ENCODE data around the gene NLGN1. TPM values are rescaled to one million over a fixed set of nuclear protein-coding genes. Genes with fewer than 3 reads are reported as not detected.

Gene NLGN1
- total RNA-seq, 1 donor from 2014 or later = 34.8 TPM

DNA sequence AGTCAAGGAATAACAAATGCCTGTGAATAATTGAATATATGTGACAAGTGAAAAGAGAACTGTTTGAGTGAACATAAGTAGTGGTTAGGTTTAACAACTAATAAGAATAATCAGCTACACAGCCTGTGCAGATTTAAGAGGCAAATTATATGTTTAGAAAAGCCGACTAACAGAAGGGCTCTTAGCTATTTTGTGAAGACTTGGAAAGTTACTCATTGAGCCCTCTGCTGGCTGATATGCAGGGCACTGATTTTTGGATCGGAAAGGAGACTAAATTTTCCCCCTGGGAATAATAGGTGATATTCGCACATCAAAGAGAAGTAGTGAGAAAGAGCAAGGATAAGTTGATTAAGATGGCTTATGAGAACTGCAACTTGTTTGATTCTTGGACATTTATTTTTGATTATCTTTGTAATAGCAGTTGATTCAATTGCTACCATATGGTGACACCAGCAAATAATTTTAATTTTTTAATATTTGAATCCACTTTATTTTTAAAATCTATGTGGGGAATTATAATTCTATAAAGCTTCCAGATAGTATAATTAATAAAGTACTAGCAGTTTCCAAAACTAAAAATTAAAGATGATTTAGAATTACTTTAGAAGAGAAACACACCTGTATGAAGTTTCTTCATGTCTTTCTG, 156.2 kb downstream of the NLGN1 start:
- H3K27ac ChIP-seq = no peak overlapping the region
- H3F3A ChIP-seq (ENCODE audit: low read depth) = no peaks in the 10 kb centered on the region
- H3K4me3 ChIP-seq = no peak overlapping the region
- no peaks in the 10 kb centered on the region for H4K20me1 ChIP-seq (ENCODE audit: low read depth)
- DNase-seq (ENCODE audit: low spot score) = peak; percentile 57
- Mint-ChIP-seq H3K4me1 (peaks cover 6% of the 10 kb centered on the region), H3K36me3 (no peaks in the 10 kb centered on the region), H3K9me3 (no peaks in the 10 kb centered on the region), H3K4me3 (no peak overlapping the region), H3K27me3 (ENCODE audit: insufficient read depth, low read depth) (no peaks in the 10 kb centered on the region), H3K27ac (no peak overlapping the region)
- H3K9me3 ChIP-seq (ENCODE audit: low read depth) = no peaks in the 10 kb centered on the region
- no peak overlapping the region for H3K9ac ChIP-seq
- no peaks in the 10 kb centered on the region for H3K79me2 ChIP-seq (ENCODE audit: low read depth)
- no peaks in the 10 kb centered on the region for H3K27me3 ChIP-seq
- H2AFZ ChIP-seq (replicated peaks) = no peak overlapping the region
- no peaks in the 10 kb centered on the region for H3K4me1 ChIP-seq
- no peak overlapping the region for H3K4me2 ChIP-seq
- TF ChIP-seq EZH2phosphoT487 (IDR thresholded peaks at IDR 0.05) (no peak), EZH2 (IDR thresholded peaks at IDR 0.05) (no peak)
- TF ChIP-seq, protein P1, sequence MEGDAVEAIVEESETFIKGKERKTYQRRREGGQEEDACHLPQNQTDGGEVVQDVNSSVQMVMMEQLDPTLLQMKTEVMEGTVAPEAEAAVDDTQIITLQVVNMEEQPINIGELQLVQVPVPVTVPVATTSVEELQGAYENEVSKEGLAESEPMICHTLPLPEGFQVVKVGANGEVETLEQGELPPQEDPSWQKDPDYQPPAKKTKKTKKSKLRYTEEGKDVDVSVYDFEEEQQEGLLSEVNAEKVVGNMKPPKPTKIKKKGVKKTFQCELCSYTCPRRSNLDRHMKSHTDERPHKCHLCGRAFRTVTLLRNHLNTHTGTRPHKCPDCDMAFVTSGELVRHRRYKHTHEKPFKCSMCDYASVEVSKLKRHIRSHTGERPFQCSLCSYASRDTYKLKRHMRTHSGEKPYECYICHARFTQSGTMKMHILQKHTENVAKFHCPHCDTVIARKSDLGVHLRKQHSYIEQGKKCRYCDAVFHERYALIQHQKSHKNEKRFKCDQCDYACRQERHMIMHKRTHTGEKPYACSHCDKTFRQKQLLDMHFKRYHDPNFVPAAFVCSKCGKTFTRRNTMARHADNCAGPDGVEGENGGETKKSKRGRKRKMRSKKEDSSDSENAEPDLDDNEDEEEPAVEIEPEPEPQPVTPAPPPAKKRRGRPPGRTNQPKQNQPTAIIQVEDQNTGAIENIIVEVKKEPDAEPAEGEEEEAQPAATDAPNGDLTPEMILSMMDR (IDR thresholded peaks at IDR 0.05) = peak; percentile 81
- H3K36me3 ChIP-seq = no peaks in the 10 kb centered on the region

GRCh38 chr3:173556546-173556945, 159.0 kb downstream of the NLGN1 start:
- H2AFZ ChIP-seq (replicated peaks) = no peak overlapping the region
- H3K4me2 ChIP-seq = no peak overlapping the region
- no peaks in the 10 kb centered on the region for H3K27me3 ChIP-seq
- H3K4me3 ChIP-seq = no peak overlapping the region
- Mint-ChIP-seq H3K36me3 (no peaks in the 10 kb centered on the region), H3K27ac (no peak overlapping the region), H3K27me3 (ENCODE audit: insufficient read depth, low read depth) (no peaks in the 10 kb centered on the region), H3K4me3 (no peak overlapping the region), H3K4me1 (peaks cover 6% of the 10 kb centered on the region), H3K9me3 (no peaks in the 10 kb centered on the region)
- H3K27ac ChIP-seq = no peak overlapping the region
- no peak for DNase-seq (ENCODE audit: low spot score)
- no peaks in the 10 kb centered on the region for H3K36me3 ChIP-seq
- no peaks in the 10 kb centered on the region for H3K9me3 ChIP-seq (ENCODE audit: low read depth)
- no peaks in the 10 kb centered on the region for H3F3A ChIP-seq (ENCODE audit: low read depth)
- no peaks in the 10 kb centered on the region for H3K79me2 ChIP-seq (ENCODE audit: low read depth)
- no peak overlapping the region for H3K9ac ChIP-seq
- no peaks in the 10 kb centered on the region for H4K20me1 ChIP-seq (ENCODE audit: low read depth)
- TF ChIP-seq, protein P1 (IDR thresholded peaks at IDR 0.05) = no peak
- TF ChIP-seq EZH2 (IDR thresholded peaks at IDR 0.05) (no peak), EZH2phosphoT487 (IDR thresholded peaks at IDR 0.05) (no peak)
- no peaks in the 10 kb centered on the region for H3K4me1 ChIP-seq

GRCh38 chr3:173567997-173568396, 170.5 kb downstream of the NLGN1 start:
- Mint-ChIP-seq H3K4me1 (no peaks in the 10 kb centered on the region), H3K36me3 (no peaks in the 10 kb centered on the region), H3K27me3 (ENCODE audit: insufficient read depth, low read depth) (no peaks in the 10 kb centered on the region), H3K4me3 (no peak overlapping the region), H3K9me3 (no peaks in the 10 kb centered on the region), H3K27ac (no peak overlapping the region)
- H3K36me3 ChIP-seq = no peaks in the 10 kb centered on the region
- H3K9ac ChIP-seq = no peak overlapping the region
- H3K4me3 ChIP-seq = no peak overlapping the region
- H2AFZ ChIP-seq (replicated peaks) = no peak overlapping the region
- no peak overlapping the region for H3K27ac ChIP-seq
- H3K4me1 ChIP-seq = no peaks in the 10 kb centered on the region
- H3K27me3 ChIP-seq = no peaks in the 10 kb centered on the region
- no peaks in the 10 kb centered on the region for H3K79me2 ChIP-seq (ENCODE audit: low read depth)
- H3F3A ChIP-seq (ENCODE audit: low read depth) = no peaks in the 10 kb centered on the region
- DNase-seq (ENCODE audit: low spot score) = no peak
- no peak for TF ChIP-seq EZH2 (IDR thresholded peaks at IDR 0.05)
- TF ChIP-seq, protein P1 (IDR thresholded peaks at IDR 0.05) = no peak
- no peak for TF ChIP-seq EZH2phosphoT487 (IDR thresholded peaks at IDR 0.05)
- no peaks in the 10 kb centered on the region for H4K20me1 ChIP-seq (ENCODE audit: low read depth)
- H3K9me3 ChIP-seq (ENCODE audit: low read depth) = no peaks in the 10 kb centered on the region
- H3K4me2 ChIP-seq = no peak overlapping the region
